CD14-positive monocyte (primary cell): ENCODE measurements around the gene DGKE. TPM values are rescaled to one million over a fixed set of nuclear protein-coding genes. Genes with fewer than 3 reads are reported as not detected.
A peak's percentile ranks its signal among the peaks of the same experiment; 100 is the strongest.

ENCODE experiments used
- DNase-seq, 3 donors: peaks; one replicate each; pipeline ENCODE4 v3.0.0-alpha.2; 2011 to 2022
- H2AFZ ChIP-seq: 2 replicates; pipeline ENCODE4 v1.6.0; 2012; ENCODE audit warnings: mild to moderate bottlenecking, low read depth, low read length, inconsistent platforms; ENCODE audit not compliant: insufficient read depth, poor library complexity, severe bottlenecking
- H3K27ac ChIP-seq, 2 donors: 1 replicate in 1 of 2; 2 replicates in 1 of 2; pipeline ENCODE4 v1.5.1; 2012 to 2013; ENCODE audit warnings: low read length in 2 of 2, control low read depth in 1 of 2, inconsistent platforms in 1 of 2, low read depth in 1 of 2, mild to moderate bottlenecking in 1 of 2
- H3K27me3 ChIP-seq, 2 donors: one replicate each; pipeline versions ENCODE4 v1.6.0 to v1.6.1; 2011 to 2013; ENCODE audit warnings: low read length in 2 of 2; ENCODE audit not compliant: control insufficient read depth in 2 of 2, insufficient read depth in 2 of 2
- H3K36me3 ChIP-seq, 2 donors: replicated peaks in 1 of 2; 1 replicate in 1 of 2; 2 replicates in 1 of 2; pipeline versions ENCODE4 v1.5.1 to v1.6.1; 2012 to 2013; ENCODE audit warnings: low read length in 2 of 2, control low read depth in 1 of 2, inconsistent platforms in 1 of 2, mild to moderate bottlenecking in 1 of 2; ENCODE audit not compliant: insufficient read depth in 2 of 2, control insufficient read depth in 1 of 2
- H3K4me1 ChIP-seq, 2 donors: 1 replicate in 1 of 2; 2 replicates in 1 of 2; pipeline versions ENCODE4 v1.5.1 to v1.6.1; 2012 to 2013; ENCODE audit warnings: low read length in 2 of 2, control low read depth in 1 of 2, inconsistent platforms in 1 of 2, mild to moderate bottlenecking in 1 of 2, moderate library complexity in 1 of 2; ENCODE audit not compliant: insufficient read depth in 2 of 2, control insufficient read depth in 1 of 2
- H3K4me2 ChIP-seq: replicated peaks from 2 replicates; pipeline ENCODE3; 2012; ENCODE audit warnings: low read length, moderate library complexity, mild to moderate bottlenecking; ENCODE audit not compliant: poor library complexity, severe bottlenecking; ENCODE audit errors: extremely low read depth
- H3K4me3 ChIP-seq, 3 experiments: fragments of 200-600 bp in 1 of 3; sonication (generic) in 1 of 3; replicated peaks in 1 of 3; 1 replicate in 2 of 3; 2 replicates in 1 of 3; pipeline ENCODE4 v1.5.1; 2011 to 2013; ENCODE audit warnings: low read length in 3 of 3, mild to moderate bottlenecking in 3 of 3, control low read depth in 2 of 3, low read depth in 2 of 3, inconsistent platforms in 1 of 3, moderate library complexity in 1 of 3
- H3K79me2 ChIP-seq: 2 replicates; pipeline ENCODE4 v1.6.0; 2012; ENCODE audit warnings: mild to moderate bottlenecking, control low read depth, inconsistent platforms, low read length, moderate library complexity; ENCODE audit not compliant: insufficient read depth
- H3K9ac ChIP-seq: 2 replicates; pipeline ENCODE4 v1.6.0; 2017; ENCODE audit warnings: low read length, mild to moderate bottlenecking; ENCODE audit not compliant: insufficient read depth, poor library complexity, severe bottlenecking
- H3K9me3 ChIP-seq, 2 donors: replicated peaks in 1 of 2; 1 replicate in 1 of 2; 2 replicates in 1 of 2; pipeline versions ENCODE4 v1.5.1 to v1.6.1; 2012 to 2013; ENCODE audit warnings: low read length in 2 of 2, control low read depth in 1 of 2; ENCODE audit not compliant: control insufficient read depth in 1 of 2, insufficient read depth in 1 of 2
- H4K20me1 ChIP-seq: 2 replicates; pipeline ENCODE4 v1.6.0; 2012; ENCODE audit warnings: mild to moderate bottlenecking, low read length, control low read depth, moderate library complexity; ENCODE audit not compliant: insufficient read depth
- H3K27ac Mint-ChIP-seq, 7 donors: one replicate each; pipeline ENCODE4 v1.8.0; 2020; ENCODE audit warnings: mild to moderate bottlenecking in 7 of 7, mixed read lengths in 7 of 7, moderate library complexity in 6 of 7, inconsistent platforms in 2 of 7
- H3K27me3 Mint-ChIP-seq, 3 donors: one replicate each; pipeline ENCODE4 v1.8.0; 2021 to 2022; ENCODE audit warnings: low read depth in 3 of 3, mild to moderate bottlenecking in 3 of 3, mixed read lengths in 3 of 3, moderate library complexity in 3 of 3, inconsistent platforms in 1 of 3
- H3K36me3 Mint-ChIP-seq, 2 donors: one replicate each; pipeline ENCODE4 v1.8.0; 2020; ENCODE audit warnings: mixed read lengths in 2 of 2, inconsistent platforms in 1 of 2, mild to moderate bottlenecking in 1 of 2
- H3K4me1 Mint-ChIP-seq: one replicate; pipeline ENCODE4 v1.8.0; 2020; ENCODE audit warnings: mild to moderate bottlenecking, mixed read lengths
- H3K4me3 Mint-ChIP-seq, 2 donors: one replicate each; pipeline ENCODE4 v1.8.0; 2020; ENCODE audit warnings: mild to moderate bottlenecking in 2 of 2, mixed read lengths in 2 of 2, moderate library complexity in 1 of 2
- H3K9me3 Mint-ChIP-seq, 7 donors: one replicate each; pipeline ENCODE4 v1.8.0; 2020 to 2022; ENCODE audit warnings: mixed read lengths in 7 of 7, mild to moderate bottlenecking in 6 of 7, moderate library complexity in 6 of 7, inconsistent platforms in 2 of 7
- CTCF ChIP-seq: fragments of 200-600 bp; IDR thresholded peaks from one replicate; pipeline ENCODE4 v1.8.0; 2022; ENCODE audit warnings: antibody characterized with exemption, mild to moderate bottlenecking
- WGBS: methylation state at CpG from one replicate; pipeline ENCODE4 v1.1.5; 2013; ENCODE audit warnings: missing lambda C conversion rate; ENCODE audit not compliant: insufficient coverage; 5-methylcytosine and 5-hydroxymethylcytosine counted together
- intact Hi-C, 2 donors: fragments of 100-400 bp; cut with micrococcal nuclease; formaldehyde crosslinking; loops; one replicate each; pipeline versions ENCODE4 v1.15.0 to v1.15.1; 2023
- polyA plus RNA-seq, 3 donors: library from polyadenylated mRNA; depleted of rRNA in 1 of 3; unstranded in 2 of 3; stranded (reverse) in 1 of 3; fragments of 300-500 nt in 2 of 3; fragments of >200 nt in 1 of 3; fragmentation: Illumina TruSeq in 2 of 3; gene quantifications; 1 replicate in 2 of 3; 2 replicates in 1 of 3; pipeline ENCODE4 v1.2.3, GENCODE V29; 2012 to 2021

Gene DGKE
- polyA plus RNA-seq, 3 donors, result 1.1 to 3.0 (median 1.5) TPM

- Mint-ChIP-seq H3K9me3 (peaks cover 0 to 6% (median 3%) of the 10 kb centered on the region in 7 donors), H3K27me3 (peaks cover 0 to 4% (median 1%) of the 10 kb centered on the region in 3 donors), H3K4me3 (no peak overlapping the region), H3K36me3 (peaks cover 90 to 100% of the 10 kb centered on the region in 2 donors), H3K4me1 (peaks cover 20% of the 10 kb centered on the region), H3K27ac (no peak overlapping the region)
- Histone ChIP-seq H3K9ac (no peak overlapping the region), H3K9me3 (no peaks in the 10 kb centered on the region), H3K36me3 (peaks cover 98 to 100% of the 10 kb centered on the region in 2 donors), H4K20me1 (peaks cover 99% of the 10 kb centered on the region), H3K4me2 (no peak overlapping the region), H3K4me3 (no peak overlapping the region), H3K79me2 (peaks cover 66% of the 10 kb centered on the region), H2AFZ (no peak overlapping the region), H3K27me3 (no peaks in the 10 kb centered on the region), H3K4me1 (no peaks in the 10 kb centered on the region), H3K27ac (no peak overlapping the region)
- DNase-seq, result no peak
- 86% methylated on average over 1 of the region's 3 CpGs for WGBS
- TF ChIP-seq CTCF, result no peak
- intact Hi-C loops, result no loop called here
Observed at GRCh38 chr17:56896217-56896967, 62.4 kb downstream of the DGKE start.

- H3K27ac Mint-ChIP-seq, result peak overlapping the region in 3 of 7 donors; percentile 39 to 83 (median 53)
- H3K4me3 ChIP-seq, result no peak overlapping the region
- peaks cover 99% of the 10 kb centered on the region for H4K20me1 ChIP-seq
- H3K27me3 Mint-ChIP-seq, result peaks cover 0 to 4% (median 1%) of the 10 kb centered on the region in 3 donors
- peaks cover 21% of the 10 kb centered on the region for H3K4me1 Mint-ChIP-seq
- intact Hi-C loops, result no loop called here
- peaks cover 90 to 100% of the 10 kb centered on the region in 2 donors for H3K36me3 Mint-ChIP-seq
- TF ChIP-seq CTCF, result no peak
- no peak overlapping the region for H3K4me2 ChIP-seq
- peaks cover 98 to 100% of the 10 kb centered on the region in 2 donors for H3K36me3 ChIP-seq
- H3K27me3 ChIP-seq, result no peaks in the 10 kb centered on the region
- WGBS, result 97% methylated on average over 4 of the region's 4 CpGs
- no peak overlapping the region for H2AFZ ChIP-seq
- H3K9me3 Mint-ChIP-seq, result peaks cover 0 to 6% (median 3%) of the 10 kb centered on the region in 7 donors
- no peak for DNase-seq
- no peaks in the 10 kb centered on the region for H3K4me1 ChIP-seq
- H3K27ac ChIP-seq, result no peak overlapping the region
- H3K9me3 ChIP-seq, result no peaks in the 10 kb centered on the region
- no peak overlapping the region for H3K9ac ChIP-seq
- H3K4me3 Mint-ChIP-seq, result no peak overlapping the region
- H3K79me2 ChIP-seq, result peaks cover 71% of the 10 kb centered on the region
Observed at GRCh38 chr17:56896968-56897359, 63.0 kb downstream of the DGKE start.
